HepG2 (cell line): ENCODE data around the gene MUL1. TPM values are rescaled to one million over a fixed set of nuclear protein-coding genes. Genes with fewer than 3 reads are reported as not detected.
A peak's percentile ranks its signal among the peaks of the same experiment; 100 is the strongest.

Source experiments
- CREB1 ChIP-seq, 2 experiments: fragments of 450-650 bp in 1 of 2; IDR thresholded peaks; 2 replicates each; pipeline ENCODE4 v1.6.1; 2016 to 2017; ENCODE audit warnings: control low read depth in 1 of 2, mild to moderate bottlenecking in 1 of 2, missing compliant biosample characterization in 1 of 2, missing genetic modification characterization in 1 of 2
- FIP1L1 ChIP-seq: fragments of 200-400 bp; formaldehyde crosslinking; IDR thresholded peaks from 2 replicates; pipeline ENCODE4 v1.6.1; 2018; ENCODE audit warnings: low read depth, mild to moderate bottlenecking, low read length, moderate library complexity, borderline replicate concordance; ENCODE audit not compliant: insufficient read depth
- HDAC6 ChIP-seq: fragments of 200-600 bp; sonication (generic); IDR thresholded peaks from 2 replicates; pipeline ENCODE4 v1.7.0; 2017; ENCODE audit warnings: mild to moderate bottlenecking, antibody characterized with exemption, low read length, low read depth
- KDM2A ChIP-seq: sonication (generic); formaldehyde crosslinking; IDR thresholded peaks from 2 replicates; pipeline ENCODE4 v1.4.0; 2020; ENCODE audit warnings: low read depth, missing genetic modification reagents, borderline replicate concordance
- MBD4 ChIP-seq: IDR thresholded peaks from 2 replicates; pipeline ENCODE4 v1.6.1; 2012; ENCODE audit warnings: low read length, inconsistent platforms, borderline replicate concordance
- MZF1 ChIP-seq: sonication (generic); formaldehyde crosslinking; IDR thresholded peaks from 2 replicates; pipeline ENCODE4 v1.8.1; 2023; ENCODE audit warnings: mild to moderate bottlenecking, missing genetic modification reagents, borderline replicate concordance
- NFATC3 ChIP-seq: sonication (generic); formaldehyde crosslinking; IDR thresholded peaks from 2 replicates; pipeline ENCODE4 v1.5.1; 2020; ENCODE audit warnings: mild to moderate bottlenecking, missing genetic modification reagents
- REL ChIP-seq: sonication (generic); formaldehyde crosslinking; conservative IDR thresholded peaks from 2 replicates; pipeline ENCODE4 v1.8.0; 2022; ENCODE audit warnings: mild to moderate bottlenecking, missing genetic modification reagents, moderate library complexity
- RORA ChIP-seq: sonication (generic); formaldehyde crosslinking; IDR thresholded peaks from 2 replicates; pipeline ENCODE4 v1.5.0; 2020; ENCODE audit warnings: mild to moderate bottlenecking, missing genetic modification reagents, moderate library complexity
- RXRB ChIP-seq: IDR thresholded peaks from 2 replicates; pipeline ENCODE4 v1.6.1; 2016; ENCODE audit warnings: borderline replicate concordance, missing genetic modification reagents, missing compliant biosample characterization
- SIN3A ChIP-seq: IDR thresholded peaks from 2 replicates; pipeline ENCODE4 v1.6.1; 2011; ENCODE audit warnings: low read depth, mild to moderate bottlenecking, control low read depth, low read length, borderline replicate concordance
- SP1 ChIP-seq, 2 experiments: fragments of 450-650 bp in 1 of 2; sonication (generic) in 1 of 2; formaldehyde crosslinking in 1 of 2; IDR thresholded peaks; 2 replicates each; pipeline versions ENCODE4 v1.4.0 to v1.6.1; 2016 to 2020; ENCODE audit warnings: missing genetic modification reagents in 1 of 2
- TAF15 ChIP-seq: fragments of 200-400 bp; formaldehyde crosslinking; IDR thresholded peaks from one replicate; pipeline ENCODE4 v1.6.1; 2018; ENCODE audit warnings: mild to moderate bottlenecking, low read depth, low read length; ENCODE audit not compliant: poor library complexity, severe bottlenecking
- TARDBP ChIP-seq: sonication (generic); formaldehyde crosslinking; IDR thresholded peaks from 2 replicates; pipeline ENCODE4 v1.8.0; 2022; ENCODE audit warnings: mild to moderate bottlenecking, missing genetic modification reagents
- ZNF143 ChIP-seq: sonication (generic); formaldehyde crosslinking; IDR thresholded peaks from 2 replicates; pipeline ENCODE4 v1.4.0; 2020; ENCODE audit warnings: missing genetic modification reagents
- ZNF264 ChIP-seq: sonication (generic); formaldehyde crosslinking; IDR thresholded peaks from 2 replicates; pipeline ENCODE4 v1.4.0; 2020; ENCODE audit warnings: missing genetic modification reagents
- ZNF317 ChIP-seq: sonication (generic); formaldehyde crosslinking; IDR thresholded peaks from 2 replicates; pipeline ENCODE4 v1.5.0; 2020; ENCODE audit warnings: mild to moderate bottlenecking, missing genetic modification reagents
- ZNF614 ChIP-seq: IDR thresholded peaks from 2 replicates; pipeline ENCODE4 v1.6.1; 2018; ENCODE audit warnings: missing biosample characterization, missing genetic modification reagents, inconsistent platforms, borderline replicate concordance
- ZSCAN31 ChIP-seq: sonication (generic); formaldehyde crosslinking; IDR thresholded peaks from 2 replicates; pipeline ENCODE4 v1.5.0; 2020; ENCODE audit warnings: low read depth, mild to moderate bottlenecking, missing genetic modification reagents
- polyA plus RNA-seq, 8 experiments: library from polyadenylated mRNA; depleted of rRNA in 3 of 8; stranded (reverse) in 7 of 8; unstranded in 1 of 8; fragments of >200 nt; fragmentation: Illumina TruSeq in 4 of 8; extraction: Trizol in 4 of 8; gene quantifications; 2 replicates each; pipeline versions ENCODE4 v1.2.1 to v1.2.3, GENCODE V29; 2011 to 2016; ENCODE audit warnings: low read depth in 4 of 8, missing spikeins in 1 of 8, mixed read lengths in 1 of 8; ENCODE audit not compliant: insufficient read depth in 1 of 8
- total RNA-seq, 5 experiments: library from RNA; depleted of rRNA; stranded (reverse); fragments of >200 nt; fragmentation: Illumina TruSeq; extraction: Trizol; gene quantifications; 2 replicates each; pipeline ENCODE4 v1.2.3, GENCODE V29; 2016; ENCODE audit warnings: low read depth in 1 of 5
- TF ChIP-seq, protein P1 (sequence below): sonication (generic); formaldehyde crosslinking; IDR thresholded peaks from 2 replicates; pipeline ENCODE4 v1.4.0; 2020; ENCODE audit warnings: missing genetic modification reagents, borderline replicate concordance
- TF ChIP-seq, protein P2 (sequence below): sonication (generic); formaldehyde crosslinking; IDR thresholded peaks from 2 replicates; pipeline ENCODE4 v1.5.1; 2020; ENCODE audit warnings: mild to moderate bottlenecking, moderate library complexity, missing genetic modification reagents
- TF ChIP-seq, protein P3 (sequence below): sonication (generic); formaldehyde crosslinking; IDR thresholded peaks from 2 replicates; pipeline ENCODE4 v1.4.0; 2020; ENCODE audit warnings: missing genetic modification reagents, low read depth, mild to moderate bottlenecking, borderline replicate concordance
- TF ChIP-seq, protein P4 (sequence below): sonication (generic); formaldehyde crosslinking; IDR thresholded peaks from 2 replicates; pipeline ENCODE4 v1.4.0; 2020; ENCODE audit warnings: missing genetic modification reagents

Gene MUL1
- total and polyA plus RNA-seq, 2 of the 13 experiments (the other 11 are each of a cell fraction or from before 2014, with no cell fraction given), result 21.5 to 26.5 TPM

DNA sequence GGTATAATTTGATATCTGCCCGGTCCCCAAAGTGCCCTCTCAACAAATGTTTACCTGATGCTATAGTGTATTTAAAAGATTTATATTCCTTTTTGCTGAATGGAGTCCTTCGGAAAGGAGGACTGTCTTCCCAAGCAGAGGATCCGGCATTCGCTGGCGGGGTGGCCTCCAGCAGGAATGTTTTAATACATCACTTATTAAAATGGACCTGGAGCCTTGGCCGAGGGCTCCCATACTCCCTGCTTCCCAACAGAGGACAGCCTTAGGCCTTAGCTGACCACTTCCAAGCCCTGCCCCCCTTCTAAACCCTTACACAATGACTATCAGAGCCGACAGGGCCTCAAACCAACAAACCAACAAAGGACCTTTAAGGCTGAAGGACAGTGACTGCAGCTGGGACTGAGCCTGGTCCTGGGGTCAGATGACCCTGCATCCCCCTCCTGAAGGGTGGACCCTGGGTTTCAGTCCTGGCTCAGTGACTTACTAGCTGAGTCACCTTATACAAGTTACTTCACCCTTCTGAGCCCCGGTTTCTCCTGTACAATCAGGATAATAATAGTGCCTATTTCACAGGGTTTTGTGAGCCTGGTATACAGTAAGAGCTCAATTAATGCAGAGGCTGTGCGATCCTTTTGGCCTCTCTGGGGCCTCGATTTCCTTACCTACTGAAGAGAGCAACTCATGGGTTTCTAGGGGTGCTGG is 27.6 kb downstream of the MUL1 start (continued):
- 0 out of 2 replicates have a peak, but pooled peaks have one; percentile 68 for TF ChIP-seq FIP1L1
- 0 out of 2 replicates have a peak, but pooled peaks have one; percentile 12 for TF ChIP-seq REL (CRISPR knock-in tag)
- TF ChIP-seq RXRB (CRISPR knock-in tag), result peak; percentile 91
- peak; percentile 54; the same call in 1 of the 2 replicates for TF ChIP-seq TARDBP
- TF ChIP-seq ZNF317 (CRISPR knock-in tag), result no peak
- no peak for TF ChIP-seq RORA (CRISPR knock-in tag)
- TF ChIP-seq ZSCAN31 (CRISPR knock-in tag), result no peak
- no peak for TF ChIP-seq TAF15
- TF ChIP-seq NFATC3, result 0 out of 2 replicates have a peak, but pooled peaks have one; percentile 57
- TF ChIP-seq MZF1, result no peak
- TF ChIP-seq MBD4, result no peak
- no peak for TF ChIP-seq ZNF264 (CRISPR knock-in tag)
- TF ChIP-seq, protein P1, sequence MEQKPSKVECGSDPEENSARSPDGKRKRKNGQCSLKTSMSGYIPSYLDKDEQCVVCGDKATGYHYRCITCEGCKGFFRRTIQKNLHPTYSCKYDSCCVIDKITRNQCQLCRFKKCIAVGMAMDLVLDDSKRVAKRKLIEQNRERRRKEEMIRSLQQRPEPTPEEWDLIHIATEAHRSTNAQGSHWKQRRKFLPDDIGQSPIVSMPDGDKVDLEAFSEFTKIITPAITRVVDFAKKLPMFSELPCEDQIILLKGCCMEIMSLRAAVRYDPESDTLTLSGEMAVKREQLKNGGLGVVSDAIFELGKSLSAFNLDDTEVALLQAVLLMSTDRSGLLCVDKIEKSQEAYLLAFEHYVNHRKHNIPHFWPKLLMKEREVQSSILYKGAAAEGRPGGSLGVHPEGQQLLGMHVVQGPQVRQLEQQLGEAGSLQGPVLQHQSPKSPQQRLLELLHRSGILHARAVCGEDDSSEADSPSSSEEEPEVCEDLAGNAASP, result peak; percentile 96
- peak; percentile 50; the same call in 1 of the 2 replicates for TF ChIP-seq ZNF143 (CRISPR knock-in tag)
- TF ChIP-seq, protein P2, sequence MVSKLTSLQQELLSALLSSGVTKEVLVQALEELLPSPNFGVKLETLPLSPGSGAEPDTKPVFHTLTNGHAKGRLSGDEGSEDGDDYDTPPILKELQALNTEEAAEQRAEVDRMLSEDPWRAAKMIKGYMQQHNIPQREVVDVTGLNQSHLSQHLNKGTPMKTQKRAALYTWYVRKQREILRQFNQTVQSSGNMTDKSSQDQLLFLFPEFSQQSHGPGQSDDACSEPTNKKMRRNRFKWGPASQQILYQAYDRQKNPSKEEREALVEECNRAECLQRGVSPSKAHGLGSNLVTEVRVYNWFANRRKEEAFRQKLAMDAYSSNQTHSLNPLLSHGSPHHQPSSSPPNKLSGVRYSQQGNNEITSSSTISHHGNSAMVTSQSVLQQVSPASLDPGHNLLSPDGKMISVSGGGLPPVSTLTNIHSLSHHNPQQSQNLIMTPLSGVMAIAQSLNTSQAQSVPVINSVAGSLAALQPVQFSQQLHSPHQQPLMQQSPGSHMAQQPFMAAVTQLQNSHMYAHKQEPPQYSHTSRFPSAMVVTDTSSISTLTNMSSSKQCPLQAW (CRISPR knock-in tag), result peak; percentile 99
- TF ChIP-seq SIN3A, result 0 out of 2 replicates have a peak, but pooled peaks have one; percentile 53
- peak; percentile 14 for TF ChIP-seq KDM2A
- TF ChIP-seq ZNF614 (CRISPR knock-in tag), result peak; percentile 78; the same call in 1 of the 2 replicates
- no peak; the same call in 1 of the 2 replicates for TF ChIP-seq CREB1 (IDR thresholded peaks at IDR 0.05)
- TF ChIP-seq CREB1 (CRISPR knock-in tag; IDR thresholded peaks at IDR 0.05), result peak; percentile 86
- TF ChIP-seq HDAC6, result no peak
- TF ChIP-seq SP1 (IDR thresholded peaks at IDR 0.05), result no peak
- peak; percentile 43; the same call in 1 of the 2 replicates for TF ChIP-seq SP1 (CRISPR knock-in tag; IDR thresholded peaks at IDR 0.05)
- TF ChIP-seq, protein P3, sequence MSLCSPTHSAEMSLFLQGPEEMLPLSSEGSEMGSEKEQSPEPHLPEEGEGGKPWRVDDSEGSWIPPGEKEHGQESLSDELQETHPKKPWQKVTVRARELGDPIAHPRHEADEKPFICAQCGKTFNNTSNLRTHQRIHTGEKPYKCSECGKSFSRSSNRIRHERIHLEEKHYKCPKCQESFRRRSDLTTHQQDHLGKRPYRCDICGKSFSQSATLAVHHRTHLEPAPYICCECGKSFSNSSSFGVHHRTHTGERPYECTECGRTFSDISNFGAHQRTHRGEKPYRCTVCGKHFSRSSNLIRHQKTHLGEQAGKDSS (CRISPR knock-in tag), result no peak; the same call in 1 of the 2 replicates
- TF ChIP-seq, protein P4, sequence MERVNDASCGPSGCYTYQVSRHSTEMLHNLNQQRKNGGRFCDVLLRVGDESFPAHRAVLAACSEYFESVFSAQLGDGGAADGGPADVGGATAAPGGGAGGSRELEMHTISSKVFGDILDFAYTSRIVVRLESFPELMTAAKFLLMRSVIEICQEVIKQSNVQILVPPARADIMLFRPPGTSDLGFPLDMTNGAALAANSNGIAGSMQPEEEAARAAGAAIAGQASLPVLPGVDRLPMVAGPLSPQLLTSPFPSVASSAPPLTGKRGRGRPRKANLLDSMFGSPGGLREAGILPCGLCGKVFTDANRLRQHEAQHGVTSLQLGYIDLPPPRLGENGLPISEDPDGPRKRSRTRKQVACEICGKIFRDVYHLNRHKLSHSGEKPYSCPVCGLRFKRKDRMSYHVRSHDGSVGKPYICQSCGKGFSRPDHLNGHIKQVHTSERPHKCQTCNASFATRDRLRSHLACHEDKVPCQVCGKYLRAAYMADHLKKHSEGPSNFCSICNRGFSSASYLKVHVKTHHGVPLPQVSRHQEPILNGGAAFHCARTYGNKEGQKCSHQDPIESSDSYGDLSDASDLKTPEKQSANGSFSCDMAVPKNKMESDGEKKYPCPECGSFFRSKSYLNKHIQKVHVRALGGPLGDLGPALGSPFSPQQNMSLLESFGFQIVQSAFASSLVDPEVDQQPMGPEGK, result peak; percentile 95
